Spleen (tissue), 11 donors: Measurements from ENCODE around the gene DCHS2. TPM values are rescaled to one million over a fixed set of nuclear protein-coding genes. Genes with fewer than 3 reads are reported as not detected.
A peak's percentile ranks its signal among the peaks of the same experiment; 100 is the strongest.

ENCODE experiments used
- DNase-seq: peaks from one replicate; pipeline ENCODE4 v3.0.0-alpha.2; 2020
- H3K27ac ChIP-seq, 8 donors: fragments of 200-600 bp; sonication (generic) in 7 of 8; 1 replicate in 4 of 8; 2 replicates in 4 of 8; pipeline versions ENCODE4 v1.5.0 to v1.8.0; 2016 to 2021; ENCODE audit warnings: inconsistent platforms in 4 of 8, mild to moderate bottlenecking in 4 of 8, moderate library complexity in 1 of 8
- H3K27me3 ChIP-seq, 7 donors: fragments of 200-600 bp; sonication (generic) in 6 of 7; replicated peaks in 1 of 7; 1 replicate in 4 of 7; 2 replicates in 3 of 7; pipeline versions ENCODE4 v1.5.0 to v1.8.0; 2016 to 2021; ENCODE audit warnings: inconsistent platforms in 3 of 7, mild to moderate bottlenecking in 1 of 7
- H3K36me3 ChIP-seq, 6 donors: fragments of 200-600 bp; sonication (generic) in 5 of 6; 1 replicate in 4 of 6; 2 replicates in 2 of 6; pipeline versions ENCODE4 v1.5.0 to v1.8.0; 2016 to 2021; ENCODE audit warnings: inconsistent platforms in 2 of 6
- H3K4me1 ChIP-seq, 6 donors: fragments of 200-600 bp; sonication (generic) in 5 of 6; 1 replicate in 3 of 6; 2 replicates in 3 of 6; pipeline versions ENCODE4 v1.5.0 to v1.8.0; 2016 to 2021; ENCODE audit warnings: inconsistent platforms in 3 of 6
- H3K4me3 ChIP-seq, 8 donors: fragments of 200-600 bp; sonication (generic) in 7 of 8; 1 replicate in 4 of 8; 2 replicates in 4 of 8; pipeline versions ENCODE4 v1.5.0 to v1.8.0; 2016 to 2021; ENCODE audit warnings: inconsistent platforms in 4 of 8, mild to moderate bottlenecking in 4 of 8, moderate library complexity in 2 of 8
- H3K9me3 ChIP-seq, 8 donors: fragments of 200-600 bp; sonication (generic) in 7 of 8; 1 replicate in 4 of 8; 2 replicates in 4 of 8; pipeline versions ENCODE4 v1.5.0 to v1.8.0; 2016 to 2021; ENCODE audit warnings: inconsistent platforms in 4 of 8
- CTCF ChIP-seq, 11 experiments: fragments of 200-600 bp in 7 of 11; fragments of 450-650 bp in 4 of 11; sonication (generic) in 4 of 11; IDR thresholded peaks in 8 of 11; conservative IDR thresholded peaks in 3 of 11; 1 replicate in 7 of 11; 2 replicates in 4 of 11; pipeline versions ENCODE4 v1.4.0 to v1.8.0; 2016 to 2021; ENCODE audit warnings: antibody characterized with exemption in 11 of 11, inconsistent platforms in 4 of 11, mild to moderate bottlenecking in 1 of 11
- POLR2A ChIP-seq, 3 donors: fragments of 450-650 bp; IDR thresholded peaks; one replicate each; pipeline ENCODE4 v1.5.1; 2017; ENCODE audit warnings: antibody characterized with exemption in 3 of 3, mild to moderate bottlenecking in 1 of 3
- POLR2AphosphoS5 ChIP-seq, 3 donors: sonication (generic); formaldehyde crosslinking; IDR thresholded peaks; one replicate each; pipeline ENCODE4 v1.5.1; 2017; ENCODE audit warnings: antibody characterized with exemption in 3 of 3
- WGBS, 5 donors: extraction: QIAGEN DNeasy Blood & Tissue Kit in 3 of 5; methylation state at CpG; one replicate each; pipeline versions ENCODE4 v1.1.5 to v1.1.7; 2013 to 2018; 5-methylcytosine and 5-hydroxymethylcytosine counted together
- intact Hi-C: fragments of 100-400 bp; cut with DNase I; formaldehyde crosslinking; loops from one replicate; pipeline ENCODE4 v1.15.0; 2023; ENCODE audit warnings: low total_unique reads
- polyA plus RNA-seq, 3 donors: library from polyadenylated mRNA; stranded (reverse); fragments of 200-250 nt; gene quantifications; one replicate each; pipeline ENCODE4 v1.2.1, GENCODE V29; 2013
- total RNA-seq, 7 donors: library from RNA; depleted of rRNA in 3 of 7; stranded (reverse); fragments of >200 nt in 3 of 7; fragmentation: NEBNext Ultra II Directional in 4 of 7; extraction: Animal tissue kit (Norgen Biotek cat#: 25700) in 4 of 7; gene quantifications; one replicate each; pipeline versions ENCODE4 v1.1.0 to v1.2.1, GENCODE V29; 2016 to 2021
- donor health status: healthy with polysubstance abuse.
- donor health status: DM: no; HTN: no; CAD: no; lungs with moderate emphysema.
- donor health status: DM: no; HTN: no; CAD: no.
- donor health status: Bipolar disorder and iron deficiency.
- donor health status: healthy.
- donor health status: DM: no; HTN: no; CAD: no.
- donor health status: DM: yes; HTN: yes; CAD: no.

DCHS2 gene
- total and polyA plus RNA-seq, 10 donors: under 0.01 to 0.55 (median 0.05) TPM; not detected in 1

- H3K4me3 ChIP-seq: no peak overlapping the region
- peaks cover 0 to 15% (median 0%) of the 10 kb centered on the region in 7 donors for H3K27me3 ChIP-seq
- intact Hi-C loops: loop anchor here (10.0 kb wide), 1 partner anchor 187 kb away; no protein-coding TSS in a partner anchor
- H3K36me3 ChIP-seq: no peaks in the 10 kb centered on the region
- no peaks in the 10 kb centered on the region for H3K9me3 ChIP-seq
- TF ChIP-seq POLR2A (IDR thresholded peaks at IDR 0.05): no peak
- TF ChIP-seq POLR2AphosphoS5 (IDR thresholded peaks at IDR 0.05): no peak
- TF ChIP-seq CTCF (IDR thresholded peaks at IDR 0.05 in 8 of 11, conservative IDR thresholded peaks at IDR 0.05 in 3 of 11): no peak
- WGBS, 5 donors: 45 to 100% (median 66%) methylated on average over 2 of the region's 2 CpGs
- H3K4me1 ChIP-seq: no peaks in the 10 kb centered on the region
- H3K27ac ChIP-seq: no peak overlapping the region
- no peak for DNase-seq
Observed at GRCh38 chr4:154511548-154511947, 19.9 kb upstream of the DCHS2 start.

- TF ChIP-seq POLR2A (IDR thresholded peaks at IDR 0.05) (no peak), POLR2AphosphoS5 (IDR thresholded peaks at IDR 0.05) (no peak), CTCF (IDR thresholded peaks at IDR 0.05 in 8 of 11, conservative IDR thresholded peaks at IDR 0.05 in 3 of 11) (no peak)
- H3K4me1 ChIP-seq: no peaks in the 10 kb centered on the region
- intact Hi-C loops: no loop called here
Observed at GRCh38 chr4:154507156-154507555, 15.6 kb upstream of the DCHS2 start.

GRCh38 chr4:154506253-154506652 is 14.7 kb upstream of the DCHS2 start:
- no peak overlapping the region for H3K4me3 ChIP-seq
- H3K36me3 ChIP-seq: no peaks in the 10 kb centered on the region
- intact Hi-C loops: no loop called here
- TF ChIP-seq POLR2A (IDR thresholded peaks at IDR 0.05): no peak
- peak in 8 of 11 experiments; percentile 13 to 61 (median 37) for TF ChIP-seq CTCF (IDR thresholded peaks at IDR 0.05 in 8 of 11, conservative IDR thresholded peaks at IDR 0.05 in 3 of 11)
- no peak for TF ChIP-seq POLR2AphosphoS5 (IDR thresholded peaks at IDR 0.05)
- H3K27ac ChIP-seq: no peak overlapping the region
- WGBS, 5 donors: 6 to 31% (median 23%) methylated on average over 2 of the region's 2 CpGs
- no peaks in the 10 kb centered on the region for H3K4me1 ChIP-seq
- no peak for DNase-seq
- no peaks in the 10 kb centered on the region for H3K9me3 ChIP-seq
- peaks cover 0 to 29% (median 0%) of the 10 kb centered on the region in 7 donors for H3K27me3 ChIP-seq

More at GRCh38 chr4:154507156-154507555, 15.6 kb upstream of the DCHS2 start:
- no peak for DNase-seq
- Histone ChIP-seq H3K9me3 (no peaks in the 10 kb centered on the region), H3K27me3 (peaks cover 0 to 20% (median 0%) of the 10 kb centered on the region in 7 donors), H3K36me3 (no peaks in the 10 kb centered on the region), H3K27ac (no peak overlapping the region), H3K4me3 (no peak overlapping the region)
- WGBS, 5 donors: 80 to 96% (median 87%) methylated on average over 3 of the region's 3 CpGs

- Histone ChIP-seq H3K36me3 (no peaks in the 10 kb centered on the region), H3K27ac (no peak overlapping the region), H3K4me1 (no peaks in the 10 kb centered on the region), H3K4me3 (no peak overlapping the region), H3K9me3 (no peaks in the 10 kb centered on the region), H3K27me3 (peaks cover 0 to 43% (median 3%) of the 10 kb centered on the region in 7 donors)
- intact Hi-C loops: no loop called here
- no peak for TF ChIP-seq POLR2AphosphoS5 (IDR thresholded peaks at IDR 0.05)
- TF ChIP-seq CTCF (IDR thresholded peaks at IDR 0.05 in 8 of 11, conservative IDR thresholded peaks at IDR 0.05 in 3 of 11): peak in 5 of 11 experiments; percentile 33 to 42 (median 36)
- WGBS, 5 donors: 6 to 20% (median 16%) methylated on average over 1 of the region's 1 CpG
- DNase-seq: no peak
Observed at GRCh38 chr4:154503598-154503997, 12.0 kb upstream of the DCHS2 start.
